ENCODE results near the gene ABCC12. TPM values are rescaled to one million over a fixed set of nuclear protein-coding genes. Genes with fewer than 3 reads are reported as not detected.

The ABCC12 gene
- total and polyA plus RNA-seq, 2 of the 4 experiments (the other 2 are of a cell fraction), result under 0.01 TPM; not detected in 1

- Histone ChIP-seq H2AK5ac (ENCODE audit: low read depth, low read length) (peak overlapping the region; percentile 50), H2BK15ac (ENCODE audit: low read depth, low read length) (peak overlapping the region; percentile 20; the same call in 1 of the 3 replicates), H2AFZ (replicated peaks; ENCODE audit: low read length, poor library complexity) (peak overlapping the region; percentile 72), H2BK120ac (ENCODE audit: low read depth, low read length) (peak overlapping the region; percentile 27; the same call in 1 of the 2 replicates), H3K9ac (ENCODE audit: low read depth, low read length) (no peak overlapping the region), H4K5ac (ENCODE audit: low read depth, low read length) (no peak overlapping the region), H3K9me1 (ENCODE audit: insufficient read depth, low read length) (peaks cover 19% of the 10 kb centered on the region), H3K4me3 (ENCODE audit: insufficient read depth, low read depth, low read length) (no peak overlapping the region), H4K20me1 (ENCODE audit: insufficient read depth, low read length) (no peaks in the 10 kb centered on the region), H2BK20ac (ENCODE audit: low read depth, low read length) (peak overlapping the region; percentile 16; the same call in 1 of the 2 replicates), H3K27ac (ENCODE audit: insufficient read depth, low read length) (no peak overlapping the region), H3K9me3 (ENCODE audit: control insufficient read depth, insufficient read depth, low read length) (no peaks in the 10 kb centered on the region), H3K79me1 (ENCODE audit: low read depth in 1 of 2, low read length in 2 of 2) (no peaks in the 10 kb centered on the region), H3K4me2 (ENCODE audit: low read depth, low read length) (no peak overlapping the region), H2AK9ac (replicated peaks; ENCODE audit: low read depth, low read length, poor library complexity) (no peak overlapping the region), H3K18ac (ENCODE audit: low read depth, low read length) (no peak overlapping the region), H4K91ac (ENCODE audit: insufficient read depth, low read depth, low read length) (no peak overlapping the region; the same call in 1 of the 2 replicates), H4K8ac (ENCODE audit: low read depth in 2 of 2, low read length in 2 of 2) (0 out of 4 replicates have a peak overlapping the region, but pooled peaks of 1 of the 2 experiments have one; percentile 48), H3K4me1 (ENCODE audit: control insufficient read depth, insufficient read depth, low read length) (peaks cover 1% of the 10 kb centered on the region; the same call in 1 of the 2 replicates), H3K14ac (replicated peaks; ENCODE audit: low read depth, low read length) (no peak overlapping the region), H3K36me3 (ENCODE audit: control insufficient read depth, insufficient read depth, low read length) (no peaks in the 10 kb centered on the region), H2BK5ac (ENCODE audit: low read depth, low read length, poor library complexity, severe bottlenecking) (no peak overlapping the region), H3K23ac (ENCODE audit: low read depth, low read length) (no peak overlapping the region), H3K4ac (ENCODE audit: low read depth, low read length) (peak overlapping the region; percentile 15; the same call in 1 of the 2 replicates), H3K56ac (ENCODE audit: extremely low read depth, insufficient read depth, low read length) (no peak overlapping the region), H3K27me3 (ENCODE audit: control insufficient read depth, insufficient read depth, low read length) (no peaks in the 10 kb centered on the region)
- CTCF ChIA-PET, result interaction anchor here (0.6 kb wide), 1 partner anchor 8 kb away, joined by 4 read pairs; no protein-coding TSS in a partner anchor
- POLR2A ChIA-PET (ENCODE audit: unreplicated experiment), result no interaction called here
- dilution Hi-C loops (cut with HindIII; ENCODE audit: low sequenced_read_pairs, unreplicated experiment), result no loop called here
- WGBS, 2 experiments (ENCODE audit: extremely low coverage in 2 of 2, insufficient read length in 1 of 2), result 89% methylated on average over 7 of the region's 22 CpGs; no CpG with 5 or more reads in 1 of the 2 experiments
- in situ Hi-C loops (cut with MboI; ENCODE audit: low sequenced_read_pairs), result no loop called here
- intact Hi-C loops (cut with micrococcal nuclease), result loop anchor here (1.0 kb wide), 1 partner anchor 976 kb away; no protein-coding TSS in a partner anchor
- peak; percentile 71 for ATAC-seq (ENCODE audit: low read depth)
- no TSS peak for BruUV-seq (replicated peaks)
- DNase-seq, result no peak
- TF ChIP-seq MAZ (IDR thresholded peaks at IDR 0.05; ENCODE audit: borderline replicate concordance, low read depth, low read length) (peak; percentile 35; the same call in 1 of the 2 replicates), SMC3 (IDR thresholded peaks at IDR 0.05; ENCODE audit: low read depth, low read length) (peak; percentile 63), RFX5 (IDR thresholded peaks at IDR 0.05; ENCODE audit: low read depth, low read length) (no peak), RCOR1 (IDR thresholded peaks at IDR 0.05; ENCODE audit: insufficient replicate concordance, low read length) (no peak), BHLHE40 (IDR thresholded peaks at IDR 0.05; ENCODE audit: low read depth, low read length) (no peak), MAFK (IDR thresholded peaks at IDR 0.05; ENCODE audit: low read depth, low read length) (no peak), CHD1 (IDR thresholded peaks at IDR 0.05; ENCODE audit: low read depth, low read length) (no peak), RAD21 (IDR thresholded peaks at IDR 0.05; ENCODE audit: low read length) (peak; percentile 67), CTCF (conservative IDR thresholded peaks at IDR 0.05; ENCODE audit: low read depth, low read length) (peak; percentile 76), NFE2L2 (IDR thresholded peaks at IDR 0.05; ENCODE audit: low read depth, low read length) (no peak), FOS (IDR thresholded peaks at IDR 0.05; ENCODE audit: low read depth, low read length) (no peak), CEBPB (IDR thresholded peaks at IDR 0.05; ENCODE audit: low read depth, low read length) (no peak), POLR2A (IDR thresholded peaks at IDR 0.05; ENCODE audit: low read depth, low read length) (no peak), ELK1 (IDR thresholded peaks at IDR 0.05; ENCODE audit: borderline replicate concordance, low read depth, low read length) (no peak), MXI1 (IDR thresholded peaks at IDR 0.05; ENCODE audit: borderline replicate concordance, low read depth, low read length) (no peak)
Observed at GRCh38 chr16:48117217-48118105, 38.3 kb downstream of the ABCC12 start.
